Esophagus squamous epithelium (tissue), 5 donors: ENCODE measurements around the gene ZFP62. TPM values are rescaled to one million over a fixed set of nuclear protein-coding genes. Genes with fewer than 3 reads are reported as not detected.

ENCODE experiments used
- DNase-seq: peaks from one replicate; lab custom pipeline; 2025; lab: John Stamatoyannopoulos, UW
- H3K27ac ChIP-seq, 4 donors: fragments of 200-600 bp; sonication (generic); one replicate each; pipeline ENCODE4 v1.5.1; 2016 to 2019; ENCODE audit warnings: mild to moderate bottlenecking in 1 of 4
- H3K27me3 ChIP-seq, 4 donors: fragments of 200-600 bp; sonication (generic); 1 replicate in 3 of 4; 2 replicates in 1 of 4; pipeline versions ENCODE4 v1.5.1 to v1.6.0; 2017 to 2021; ENCODE audit warnings: antibody characterized with exemption in 1 of 4
- H3K36me3 ChIP-seq, 3 donors: fragments of 200-600 bp; sonication (generic); one replicate each; pipeline ENCODE4 v1.5.1; 2016 to 2019
- H3K4me1 ChIP-seq, 3 donors: fragments of 200-600 bp; sonication (generic); one replicate each; pipeline ENCODE4 v1.5.1; 2017 to 2019
- H3K4me3 ChIP-seq, 4 donors: fragments of 200-600 bp; sonication (generic); 1 replicate in 3 of 4; 2 replicates in 1 of 4; pipeline ENCODE4 v1.5.1; 2016 to 2019; ENCODE audit warnings: mild to moderate bottlenecking in 2 of 4, moderate library complexity in 1 of 4
- H3K9me3 ChIP-seq, 3 donors: fragments of 200-600 bp; sonication (generic); one replicate each; pipeline ENCODE4 v1.5.1; 2016 to 2019
- POLR2A ChIP-seq, 4 donors: fragments of 450-650 bp; IDR thresholded peaks; one replicate each; pipeline ENCODE4 v1.6.1; 2017; ENCODE audit warnings: antibody characterized with exemption in 4 of 4, mild to moderate bottlenecking in 4 of 4, moderate library complexity in 3 of 4
- WGBS, 2 donors: methylation state at CpG; one replicate each; pipeline ENCODE4 v1.1.5; 2018; 5-methylcytosine and 5-hydroxymethylcytosine counted together
- intact Hi-C: fragments of 100-400 bp; cut with DNase I; formaldehyde crosslinking; loops from one replicate; pipeline ENCODE4 v1.15.0; 2022
- total RNA-seq, 4 donors: library from RNA; depleted of rRNA; stranded (reverse); fragments of >200 nt; gene quantifications; one replicate each; pipeline ENCODE4 v1.1.0, GENCODE V29; 2016
- TF ChIP-seq, protein P1 (sequence below), 6 experiments: fragments of 450-650 bp in 4 of 6; fragments of 200-600 bp in 2 of 6; sonication (generic) in 2 of 6; IDR thresholded peaks; one replicate each; pipeline ENCODE4 v1.5.1; 2016 to 2019; ENCODE audit warnings: antibody characterized with exemption in 6 of 6, mild to moderate bottlenecking in 4 of 6, moderate library complexity in 4 of 6
- donor health status: DM: yes; HTN: yes; CAD: no.

The ZFP62 gene
- total RNA-seq, 4 donors from 2014 or later = 8.9 to 32.6 (median 19.2) TPM

DNA sequence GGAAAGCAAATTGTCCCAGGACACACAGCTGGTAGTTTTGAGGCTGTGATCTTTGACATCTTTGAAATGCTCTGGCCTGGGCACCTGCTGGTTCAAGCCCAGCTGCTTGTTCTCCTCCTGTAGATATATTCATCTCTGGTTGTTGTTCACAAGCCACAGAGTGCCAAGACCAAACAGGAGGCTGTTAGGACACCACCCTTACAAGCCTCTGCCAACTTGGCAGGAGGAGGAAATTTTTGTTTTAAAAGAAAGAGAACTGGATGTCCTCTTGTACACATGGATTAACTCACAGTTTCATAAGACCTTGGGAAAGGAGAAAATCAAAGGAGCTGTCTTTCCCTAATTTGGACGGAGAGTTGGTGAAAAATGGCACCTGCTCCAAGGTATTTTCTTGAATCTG is 8.5 kb upstream of the ZFP62 start:
- intact Hi-C loops = loop anchor here (5.0 kb wide), 1 partner anchor 288 kb away; no protein-coding TSS in a partner anchor
- no peak for DNase-seq
- WGBS, 2 donors = 18 to 33% methylated on average over 1 of the region's 1 CpG
- Histone ChIP-seq H3K36me3 (no peaks in the 10 kb centered on the region), H3K9me3 (no peaks in the 10 kb centered on the region), H3K27ac (peak overlapping the region; percentile 53 to 81 (median 74)), H3K4me3 (no peak overlapping the region), H3K27me3 (no peaks in the 10 kb centered on the region), H3K4me1 (peaks cover 13 to 48% (median 20%) of the 10 kb centered on the region in 3 donors)
- TF ChIP-seq POLR2A (IDR thresholded peaks at IDR 0.05) = no peak
- TF ChIP-seq, protein P1, sequence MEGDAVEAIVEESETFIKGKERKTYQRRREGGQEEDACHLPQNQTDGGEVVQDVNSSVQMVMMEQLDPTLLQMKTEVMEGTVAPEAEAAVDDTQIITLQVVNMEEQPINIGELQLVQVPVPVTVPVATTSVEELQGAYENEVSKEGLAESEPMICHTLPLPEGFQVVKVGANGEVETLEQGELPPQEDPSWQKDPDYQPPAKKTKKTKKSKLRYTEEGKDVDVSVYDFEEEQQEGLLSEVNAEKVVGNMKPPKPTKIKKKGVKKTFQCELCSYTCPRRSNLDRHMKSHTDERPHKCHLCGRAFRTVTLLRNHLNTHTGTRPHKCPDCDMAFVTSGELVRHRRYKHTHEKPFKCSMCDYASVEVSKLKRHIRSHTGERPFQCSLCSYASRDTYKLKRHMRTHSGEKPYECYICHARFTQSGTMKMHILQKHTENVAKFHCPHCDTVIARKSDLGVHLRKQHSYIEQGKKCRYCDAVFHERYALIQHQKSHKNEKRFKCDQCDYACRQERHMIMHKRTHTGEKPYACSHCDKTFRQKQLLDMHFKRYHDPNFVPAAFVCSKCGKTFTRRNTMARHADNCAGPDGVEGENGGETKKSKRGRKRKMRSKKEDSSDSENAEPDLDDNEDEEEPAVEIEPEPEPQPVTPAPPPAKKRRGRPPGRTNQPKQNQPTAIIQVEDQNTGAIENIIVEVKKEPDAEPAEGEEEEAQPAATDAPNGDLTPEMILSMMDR (IDR thresholded peaks at IDR 0.05) = no peak

- Histone ChIP-seq H3K27ac (peak overlapping the region in 3 of 4 donors; percentile 38 to 81 (median 75)), H3K36me3 (no peaks in the 10 kb centered on the region), H3K4me3 (no peak overlapping the region), H3K9me3 (no peaks in the 10 kb centered on the region), H3K4me1 (peaks cover 8 to 43% (median 14%) of the 10 kb centered on the region in 3 donors), H3K27me3 (no peaks in the 10 kb centered on the region)
- WGBS, 2 donors = 1 to 4% methylated on average over 3 of the region's 3 CpGs
- DNase-seq = no peak
- TF ChIP-seq POLR2A (IDR thresholded peaks at IDR 0.05) = no peak
- TF ChIP-seq, protein P1 (IDR thresholded peaks at IDR 0.05) = peak; percentile 74 to 91 (median 88)
- intact Hi-C loops = loop anchor here (5.0 kb wide), 1 partner anchor 288 kb away; no protein-coding TSS in a partner anchor
Measured at GRCh38 chr5:180868960-180869359, 7.9 kb upstream of the ZFP62 start.

DNA sequence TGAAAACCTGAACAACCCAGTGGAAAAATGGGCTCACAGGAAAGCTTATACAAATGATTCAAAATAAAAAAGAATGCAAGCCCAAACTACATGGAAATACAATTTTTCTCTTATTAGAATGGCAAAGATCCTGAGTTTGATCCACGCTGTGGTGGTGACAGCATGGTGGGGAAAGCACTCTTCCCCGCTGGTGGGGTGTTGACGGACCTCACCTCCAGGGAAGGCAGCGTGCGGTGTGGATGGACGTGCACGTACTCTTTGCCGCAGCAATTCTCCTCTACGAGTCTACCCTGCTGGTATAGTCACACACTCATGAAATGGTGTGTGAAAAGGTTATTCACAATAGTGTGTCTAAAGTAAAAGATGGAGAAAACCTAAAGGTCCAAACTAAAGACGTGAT is 5.9 kb upstream of the ZFP62 start:
- H3K4me1 ChIP-seq = peaks cover 8 to 29% (median 8%) of the 10 kb centered on the region in 3 donors
- no peak overlapping the region for H3K4me3 ChIP-seq
- H3K27me3 ChIP-seq = no peaks in the 10 kb centered on the region
- TF ChIP-seq, protein P1 (IDR thresholded peaks at IDR 0.05) = no peak
- TF ChIP-seq POLR2A (IDR thresholded peaks at IDR 0.05) = no peak
- intact Hi-C loops = loop anchor here (5.0 kb wide), 1 partner anchor 290 kb away; no protein-coding TSS in a partner anchor
- H3K27ac ChIP-seq = no peak overlapping the region
- H3K36me3 ChIP-seq = no peaks in the 10 kb centered on the region
- no peaks in the 10 kb centered on the region for H3K9me3 ChIP-seq
- DNase-seq = no peak
- WGBS, 2 donors = 85 to 90% methylated on average over 10 of the region's 10 CpGs

DNA sequence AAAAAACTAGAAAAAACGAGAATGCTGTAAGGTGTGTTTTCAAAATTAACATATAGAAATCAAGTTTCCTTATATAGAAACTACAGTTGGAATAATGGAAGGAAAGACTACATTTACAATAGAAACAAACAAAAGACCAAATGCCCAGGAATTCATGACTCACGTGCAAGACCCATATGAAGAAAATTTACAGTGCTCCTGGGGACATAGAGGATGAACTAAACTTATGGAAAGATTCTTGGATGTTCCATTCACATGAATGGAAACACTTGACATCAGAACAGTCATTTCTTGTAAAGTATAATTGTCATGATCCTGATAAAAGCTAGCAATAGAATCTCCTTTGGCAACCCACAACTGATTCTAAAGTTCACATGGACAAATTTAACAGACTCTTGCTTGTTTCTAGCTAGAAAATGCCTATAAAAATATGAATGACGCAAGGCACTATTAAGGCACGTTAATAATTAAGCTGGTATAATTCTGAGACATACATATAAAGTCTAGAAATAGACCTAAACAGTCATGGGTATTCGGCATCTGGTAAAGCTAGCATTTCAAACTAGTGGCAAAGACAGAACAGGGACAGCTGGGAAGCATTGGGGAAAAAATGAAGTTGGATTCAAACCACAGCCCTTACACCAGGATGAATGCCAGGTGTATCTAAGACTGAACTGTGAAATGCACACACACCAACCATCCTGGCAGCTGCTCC is 5.1 kb upstream of the ZFP62 start:
- Histone ChIP-seq H3K27me3 (no peaks in the 10 kb centered on the region), H3K9me3 (no peaks in the 10 kb centered on the region), H3K4me3 (no peak overlapping the region), H3K27ac (no peak overlapping the region), H3K4me1 (peaks cover 8 to 35% (median 8%) of the 10 kb centered on the region in 3 donors), H3K36me3 (no peaks in the 10 kb centered on the region)
- intact Hi-C loops = loop anchor here (5.0 kb wide), 1 partner anchor 291 kb away; no protein-coding TSS in a partner anchor
- TF ChIP-seq POLR2A (IDR thresholded peaks at IDR 0.05) = no peak
- TF ChIP-seq, protein P1 (IDR thresholded peaks at IDR 0.05) = no peak
- 50 to 59% methylated on average over 5 of the region's 5 CpGs for WGBS, 2 donors
- DNase-seq = no peak

- H3K27ac ChIP-seq = no peak overlapping the region
- H3K4me1 ChIP-seq = peaks cover 0 to 28% (median 11%) of the 10 kb centered on the region in 3 donors
- H3K36me3 ChIP-seq = peaks cover 0 to 10% (median 0%) of the 10 kb centered on the region in 3 donors
- TF ChIP-seq, protein P1 (IDR thresholded peaks at IDR 0.05) = no peak
- no peak for TF ChIP-seq POLR2A (IDR thresholded peaks at IDR 0.05)
- 59 to 66% methylated on average over 8 to 11 of the region's 11 CpGs for WGBS, 2 donors
- no peak for DNase-seq
- intact Hi-C loops = loop anchor here (5.0 kb wide), 1 partner anchor 80 kb away; no protein-coding TSS in a partner anchor
- no peaks in the 10 kb centered on the region for H3K9me3 ChIP-seq
- no peak overlapping the region for H3K4me3 ChIP-seq
- no peaks in the 10 kb centered on the region for H3K27me3 ChIP-seq
Measured at GRCh38 chr5:180862645-180863044, 1.6 kb upstream of the ZFP62 start.
